Measurements from ENCODE around the gene ZNF639.
A peak's percentile ranks its signal among the peaks of the same experiment; 100 is the strongest.

Gene ZNF639

GRCh38 chr3:179318876-179319275 lies 4.0 kb upstream of the ZNF639 start:
- no peak for FAIRE-seq

- FAIRE-seq = peak; percentile 80
Measured at GRCh38 chr3:179321668-179322285, 1.1 kb upstream of the ZNF639 start.

GRCh38 chr3:179323197-179324110 lies 623 bp downstream of the ZNF639 start:
- FAIRE-seq = no peak

- no peak for FAIRE-seq
Measured at GRCh38 chr3:179324270-179324754, 1.5 kb downstream of the ZNF639 start.

DNA sequence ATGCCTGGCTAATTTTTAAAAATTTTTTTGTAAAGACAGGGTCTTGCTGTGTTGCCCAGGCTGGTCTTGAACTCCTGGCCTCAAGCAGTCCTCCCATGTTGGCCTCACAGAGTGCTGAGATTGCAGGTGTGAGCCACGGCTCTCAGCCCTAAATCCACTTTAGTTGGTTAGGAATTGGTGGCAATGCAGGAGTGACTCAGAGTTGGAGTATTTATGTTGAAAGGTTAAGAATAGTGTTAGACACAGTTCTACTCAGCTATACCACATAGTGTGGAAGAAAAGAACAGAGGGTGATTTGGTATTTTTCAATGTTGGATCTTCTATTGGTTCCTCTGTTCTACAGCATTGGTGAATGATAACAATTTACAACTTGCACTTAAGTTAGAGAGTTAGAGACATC lies 7.6 kb downstream of the ZNF639 start:
- FAIRE-seq = no peak

DNA sequence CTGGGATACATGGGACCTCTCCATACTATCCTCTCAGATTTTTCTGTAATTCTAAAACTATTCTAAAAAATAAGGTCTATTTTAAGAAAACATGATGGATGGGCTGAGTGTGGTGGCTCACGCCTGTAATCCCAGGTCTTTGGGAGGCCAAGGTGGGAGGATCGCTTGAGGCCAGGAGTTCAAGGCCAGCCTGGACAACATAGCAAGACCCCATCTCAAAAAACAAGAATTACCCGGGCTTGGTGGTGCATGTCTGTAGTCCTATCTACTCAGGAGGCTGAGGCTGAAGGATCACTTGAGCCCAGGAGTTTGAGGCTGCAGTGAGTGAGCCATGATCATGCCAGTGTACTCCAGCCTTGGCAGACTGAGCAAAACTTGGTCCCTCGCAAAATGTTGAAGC lies 9.4 kb downstream of the ZNF639 start:
- FAIRE-seq = no peak

- no peak for FAIRE-seq
Measured at GRCh38 chr3:179333084-179333483, 10.3 kb downstream of the ZNF639 start.

DNA sequence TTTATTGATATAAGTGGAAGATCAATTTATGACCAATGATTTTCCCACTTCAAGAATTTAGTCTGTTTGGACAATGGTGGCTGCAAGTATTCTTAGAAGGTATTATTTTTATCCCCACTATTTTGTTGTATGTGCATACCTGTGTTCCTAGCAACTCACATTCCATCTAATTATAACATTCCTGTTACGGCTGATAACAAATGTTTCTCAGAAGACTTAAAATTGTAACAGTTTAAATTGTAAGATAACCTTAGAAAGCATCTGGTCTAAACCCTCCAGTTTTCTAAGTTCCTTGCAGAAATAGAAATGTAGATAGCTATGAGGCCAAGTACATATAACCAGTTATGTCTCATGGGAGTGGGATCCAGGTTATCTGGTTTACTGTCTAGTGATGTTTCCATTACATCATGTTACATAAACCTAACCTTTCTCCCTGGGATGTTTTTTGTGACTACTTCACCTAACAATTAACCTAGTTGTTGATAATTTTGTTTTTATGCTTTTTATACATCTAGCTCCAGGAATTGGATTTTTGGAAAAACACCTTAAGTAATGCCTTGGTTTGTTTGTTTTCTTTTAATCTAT lies 13.6 kb downstream of the ZNF639 start:
- no peak for FAIRE-seq

- FAIRE-seq = peak; percentile 94
Measured at GRCh38 chr3:179347345-179348194, 24.7 kb downstream of the ZNF639 start, which contains the start of gene MFN1. TSS of gene MFN1 (plus strand) at chr3:179347709. CDS start at chr3:179348852, 1,143 bp downstream.

- FAIRE-seq = no peak
Measured at GRCh38 chr3:179348325-179349013, 25.6 kb downstream of the ZNF639 start.

DNA sequence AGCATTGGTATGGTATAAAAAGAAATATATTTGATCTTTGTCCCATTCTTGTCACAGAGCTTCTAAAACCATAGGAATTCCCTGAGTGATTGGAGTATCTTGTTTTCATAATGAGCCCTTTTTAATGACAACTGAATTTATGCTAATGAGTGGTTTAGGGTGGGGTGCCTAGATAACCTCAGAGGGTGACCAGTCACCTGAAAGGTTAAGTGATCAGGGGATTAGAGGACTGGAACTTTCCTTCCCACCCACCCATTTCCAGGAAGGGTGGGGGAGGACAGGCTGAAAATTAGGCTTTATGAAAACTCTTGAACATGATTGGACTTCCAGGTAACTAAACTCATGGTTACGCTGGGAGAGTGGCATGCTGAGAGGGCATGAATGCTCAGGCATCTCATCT lies 33.2 kb downstream of the ZNF639 start:
- FAIRE-seq = no peak

GRCh38 chr3:179363332-179363731 lies 40.5 kb downstream of the ZNF639 start:
- FAIRE-seq = no peak

- no peak for FAIRE-seq
Measured at GRCh38 chr3:179369621-179370020, 46.8 kb downstream of the ZNF639 start.

- no peak for FAIRE-seq
Measured at GRCh38 chr3:179373938-179374337, 51.1 kb downstream of the ZNF639 start.

DNA sequence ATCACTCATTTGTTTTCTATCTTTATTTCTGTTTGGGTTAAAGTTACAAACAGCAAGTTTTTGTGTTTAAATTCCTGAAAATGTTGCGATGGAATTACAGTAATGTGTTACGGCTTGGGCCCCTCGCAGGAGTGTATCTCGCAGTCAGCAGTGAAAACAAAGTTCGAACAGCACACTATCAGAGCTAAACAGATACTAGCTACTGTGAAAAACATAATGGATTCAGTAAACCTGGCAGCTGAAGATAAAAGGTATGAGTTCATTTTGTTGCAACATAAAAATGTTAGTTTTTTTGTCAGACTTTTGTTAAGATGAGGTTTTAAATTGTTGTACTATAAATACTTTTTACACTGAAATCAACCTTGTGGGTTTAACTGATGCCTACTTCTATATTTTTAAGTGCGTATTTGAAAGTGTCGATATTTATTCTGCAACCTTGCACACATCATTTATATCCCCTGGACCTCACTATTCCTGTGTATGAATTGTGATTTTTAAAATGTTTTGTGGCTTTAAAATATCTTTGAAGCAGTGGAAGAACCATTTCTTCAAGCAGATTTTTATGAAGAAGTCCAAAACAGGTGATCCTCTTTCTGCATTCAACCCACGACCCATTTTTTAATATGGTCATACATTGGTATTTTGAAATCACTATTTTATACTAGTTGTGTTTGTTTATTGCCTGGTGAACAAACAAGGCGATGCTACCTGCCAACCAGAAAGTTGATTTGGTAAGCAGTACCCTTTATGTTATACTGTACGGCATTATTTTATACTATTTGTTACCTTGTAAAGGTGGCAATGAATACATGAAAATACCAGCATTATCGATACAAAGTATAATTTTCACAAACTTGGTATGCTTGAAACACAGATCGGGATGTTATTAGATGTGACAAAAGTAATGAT lies 52.5 kb downstream of the ZNF639 start:
- FAIRE-seq = no peak

- no peak for FAIRE-seq
Measured at GRCh38 chr3:179376474-179376873, 53.6 kb downstream of the ZNF639 start.

Measured in A204.1 (cell line).